ENCODE results near the gene SNRNP200.

- TF ChIP-seq CTCF (IDR thresholded peaks at IDR 0.05) (no peak), POLR2A (IDR thresholded peaks at IDR 0.05) (no peak), POLR2AphosphoS5 (IDR thresholded peaks at IDR 0.05) (no peak)
Observed at GRCh38 chr2:96323849-96324248, 18.5 kb upstream of the SNRNP200 start.
